HCT116 (cell line): ENCODE data around the gene FCER2. TPM values are rescaled to one million over a fixed set of nuclear protein-coding genes. Genes with fewer than 3 reads are reported as not detected.

Source experiments
- ATAC-seq: fragments of 200-7000 bp; cut with Tn5 transposase; 2 replicates; pipeline ENCODE4 v1.9.1; 2020; ENCODE audit warnings: mild to moderate bottlenecking, moderate library complexity
- BruUV-seq: library from RNA; stranded (reverse); fragments of 400-500 nt; replicated peaks from 2 replicates; lab custom pipeline; 2021; lab: Mats Ljungman, UMichigan
- CTCF ChIA-PET: fragments of 300-600 bp; sonication (Branson Sonifier 250); formaldehyde crosslinking; loops from one replicate; lab custom pipeline; 2021; ENCODE audit warnings: antibody characterized with exemption; lab: Charles Lee
- POLR2A ChIA-PET: fragments of 300-600, 350-600 bp; sonication (Branson Sonifier 250); formaldehyde crosslinking; loops from one replicate; lab custom pipeline; 2021; ENCODE audit warnings: antibody characterized with exemption; lab: Charles Lee
- RAD21 ChIA-PET, 2 experiments: fragments of 300-600 bp; sonication (Branson Sonifier 250); formaldehyde crosslinking; loops; one replicate each; lab custom pipeline; 2023; ENCODE audit warnings: low total read pairs in 2 of 2; ENCODE audit not compliant: uncharacterized antibody in 2 of 2, unreplicated experiment in 2 of 2, low non-redundant PET in 1 of 2; lab: Charles Lee
- DNase-seq: peaks from one replicate; pipeline ENCODE4 v3.0.0-alpha.2; 2010; ENCODE audit warnings: low read depth, low spot score
- H2AFZ ChIP-seq: fragments of 200-600 bp; shearing (Covaris generic), sonication (generic); 2 replicates; pipeline ENCODE4 v1.6.1; 2017; ENCODE audit warnings: low read depth, mixed run types, mixed read lengths, antibody characterized with exemption, low read length; ENCODE audit not compliant: poor library complexity, severe bottlenecking
- H3K27ac ChIP-seq: 2 replicates; pipeline ENCODE4 v1.5.1; 2012; ENCODE audit warnings: low read depth, low read length
- H3K27me3 ChIP-seq: fragments of 200-600 bp; sonication (generic); 2 replicates; pipeline ENCODE4 v1.6.1; 2016; ENCODE audit warnings: mixed run types, low read length, mixed read lengths; ENCODE audit not compliant: insufficient read depth
- H3K36me3 ChIP-seq, 2 experiments: fragments of 200-500 bp in 1 of 2; fragments of 200-600 bp in 1 of 2; sonication (Bioruptor generic) in 1 of 2; sonication (generic) in 1 of 2; 2 replicates each; pipeline versions ENCODE4 v1.5.1 to v1.6.1; 2014 to 2016; ENCODE audit warnings: low read length in 2 of 2, inconsistent platforms in 1 of 2, mixed read lengths in 1 of 2, mixed run types in 1 of 2; ENCODE audit not compliant: insufficient read depth in 2 of 2, control insufficient read depth in 1 of 2
- H3K4me1 ChIP-seq, 2 experiments: fragments of 200-600 bp in 1 of 2; sonication (generic) in 1 of 2; 2 replicates each; pipeline versions ENCODE4 v1.5.1 to v1.6.1; 2012 to 2017; ENCODE audit warnings: low read length in 2 of 2, inconsistent platforms in 1 of 2, mild to moderate bottlenecking in 1 of 2, mixed read lengths in 1 of 2, mixed run types in 1 of 2, moderate library complexity in 1 of 2; ENCODE audit not compliant: insufficient read depth in 2 of 2, control insufficient read depth in 1 of 2
- H3K4me2 ChIP-seq: fragments of 200-600 bp; sonication (generic); 2 replicates; pipeline ENCODE4 v1.6.1; 2017; ENCODE audit warnings: mixed run types, low read length, mixed read lengths
- H3K4me3 ChIP-seq, 2 experiments: fragments of 200-600 bp in 1 of 2; sonication (generic) in 1 of 2; replicated peaks in 1 of 2; 2 replicates each; pipeline ENCODE4 v1.5.1; 2011 to 2016; ENCODE audit warnings: low read length in 2 of 2, control low read depth in 1 of 2, low read depth in 1 of 2, mild to moderate bottlenecking in 1 of 2, mixed read lengths in 1 of 2, mixed run types in 1 of 2
- H3K79me2 ChIP-seq: fragments of 200-600 bp; sonication (generic); 2 replicates; pipeline ENCODE4 v1.6.1; 2017; ENCODE audit warnings: mild to moderate bottlenecking, mixed run types, low read length, moderate library complexity, mixed read lengths; ENCODE audit not compliant: insufficient read depth
- H3K9ac ChIP-seq: fragments of 200-600 bp; sonication (generic); 2 replicates; pipeline ENCODE4 v1.6.1; 2016; ENCODE audit warnings: low read length, mixed read lengths
- H3K9me2 ChIP-seq: fragments of 200-600 bp; sonication (generic), shearing (Covaris generic); 2 replicates; pipeline ENCODE4 v1.6.1; 2017; ENCODE audit warnings: mixed run types, mild to moderate bottlenecking, moderate library complexity; ENCODE audit not compliant: insufficient read depth
- H3K9me3 ChIP-seq, 2 experiments: fragments of 200-500 bp in 1 of 2; fragments of 200-600 bp in 1 of 2; sonication (Bioruptor generic) in 1 of 2; sonication (generic) in 1 of 2; 2 replicates each; pipeline ENCODE4 v1.6.1; 2014 to 2017; ENCODE audit warnings: low read length in 2 of 2, mixed read lengths in 2 of 2, inconsistent platforms in 1 of 2, low read depth in 1 of 2, mild to moderate bottlenecking in 1 of 2, mixed run types in 1 of 2, moderate library complexity in 1 of 2; ENCODE audit not compliant: control insufficient read depth in 1 of 2, insufficient read depth in 1 of 2
- H4K20me1 ChIP-seq: fragments of 200-600 bp; sonication (generic), shearing (Covaris generic); 2 replicates; pipeline ENCODE4 v1.6.1; 2017; ENCODE audit warnings: mixed run types, mild to moderate bottlenecking, moderate library complexity; ENCODE audit not compliant: insufficient read depth
- EZH2 ChIP-seq: fragments of 200-600 bp; sonication (generic); IDR thresholded peaks from 2 replicates; pipeline ENCODE4 v1.6.1; 2017; ENCODE audit warnings: antibody characterized with exemption, mixed run types
- ZNF274 ChIP-seq: fragments of 200-500 bp; sonication (Bioruptor generic); IDR thresholded peaks from 2 replicates; pipeline ENCODE4 v1.6.1; 2014; ENCODE audit warnings: mild to moderate bottlenecking, low read depth, low read length, inconsistent platforms
- intact Hi-C: fragments of 100-400 bp; cut with micrococcal nuclease; formaldehyde crosslinking; loops from 2 replicates; pipeline ENCODE4 v1.10.0; 2022
- total RNA-seq: library from RNA; stranded (reverse); gene quantifications from one replicate; pipeline ENCODE4 v1.2.1, GENCODE V29; 2021; ENCODE audit not compliant: unreplicated experiment

The FCER2 gene
- total RNA-seq, 1 experiment from 2014 or later = 0.20 TPM

DNA sequence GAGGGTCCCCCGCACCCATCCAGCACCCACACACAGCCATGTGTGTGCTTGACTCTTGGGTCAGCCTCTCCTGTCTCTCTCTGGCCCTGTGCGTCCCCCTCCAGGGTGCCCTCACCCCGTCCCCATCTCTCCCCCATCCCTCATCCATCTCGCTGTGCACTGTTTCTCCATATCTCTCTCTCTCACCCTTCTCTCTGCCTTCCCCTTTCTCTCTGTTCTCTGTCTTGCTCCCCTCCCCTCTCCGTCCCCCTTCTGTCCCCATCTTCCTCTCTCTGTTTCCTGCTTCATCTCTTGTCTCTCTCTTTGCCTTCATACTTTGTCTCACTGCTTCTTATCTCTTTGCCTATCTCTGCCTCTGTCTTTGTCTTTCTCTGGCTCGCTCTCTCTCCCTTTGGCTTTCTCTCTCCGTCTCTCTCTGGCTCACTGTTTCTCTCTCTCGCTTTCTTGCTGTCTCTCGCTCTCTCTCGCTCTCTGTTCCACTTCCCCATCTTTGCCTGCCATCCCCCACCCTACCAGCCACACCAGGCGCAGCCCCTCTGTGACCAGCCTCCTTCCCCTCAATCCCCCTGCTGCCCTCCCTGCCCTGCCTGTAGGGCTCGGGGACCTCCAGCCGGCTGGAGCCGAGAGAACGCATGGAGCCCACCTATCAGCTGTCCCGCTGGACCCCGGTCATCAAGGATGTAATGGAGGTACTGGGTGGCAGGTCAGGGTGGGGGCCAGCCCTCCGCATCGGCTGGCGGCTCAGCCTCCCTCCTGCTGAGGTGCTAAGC lies 56.1 kb downstream of the FCER2 start:
- TF ChIP-seq EZH2 = no peak
- TF ChIP-seq, all 23 proteins: peak for 0
- no peak for DNase-seq
- H3K79me2 ChIP-seq = no peaks in the 10 kb centered on the region
- H3K9ac ChIP-seq = no peak overlapping the region
- RAD21 ChIA-PET = no interaction called here
- H3K27ac ChIP-seq = no peak overlapping the region
- no peaks in the 10 kb centered on the region for H3K9me3 ChIP-seq
- CTCF ChIA-PET = no interaction called here
- no peaks in the 10 kb centered on the region for H3K27me3 ChIP-seq
- POLR2A ChIA-PET = no interaction called here
- BruUV-seq = no TSS peak
- no peak overlapping the region for H3K4me2 ChIP-seq
- no peak for ATAC-seq
- no peak overlapping the region for H3K4me3 ChIP-seq
- H2AFZ ChIP-seq = no peak overlapping the region
- peaks cover 0 to 13% of the 10 kb centered on the region in 2 experiments; a peak in 2 of 4 replicates for H3K4me1 ChIP-seq
- intact Hi-C loops = no loop called here
- no peaks in the 10 kb centered on the region for H4K20me1 ChIP-seq
- H3K36me3 ChIP-seq = peaks cover 0 to 11% of the 10 kb centered on the region in 2 experiments; a peak in 1 of 4 replicates
- H3K9me2 ChIP-seq = no peaks in the 10 kb centered on the region

DNA sequence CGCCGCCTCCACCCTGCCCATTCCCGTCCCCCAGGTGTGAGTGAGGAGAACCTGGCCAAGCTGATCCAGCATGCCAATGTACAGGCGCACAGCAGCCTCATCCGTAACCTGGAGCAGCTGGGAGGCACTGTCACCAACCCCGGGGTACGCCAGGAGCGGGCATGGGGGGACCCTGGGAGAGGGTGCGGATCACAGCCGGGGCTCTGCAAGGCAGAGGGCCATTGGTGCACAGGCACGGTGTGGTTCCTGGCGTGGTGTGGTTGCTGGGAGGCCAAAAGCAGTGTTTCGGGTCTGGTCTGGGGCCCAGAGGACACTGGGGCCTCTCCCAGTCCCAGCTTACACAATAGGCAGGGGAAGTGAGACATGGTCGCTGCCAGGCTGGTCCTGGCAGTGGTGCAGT lies 56.8 kb downstream of the FCER2 start:
- no TSS peak for BruUV-seq
- H2AFZ ChIP-seq = no peak overlapping the region
- no peaks in the 10 kb centered on the region for H3K27me3 ChIP-seq
- no peak overlapping the region for H3K4me3 ChIP-seq
- ChIA-PET RAD21 (interaction anchor here in 1 of 2 experiments (1.6 kb wide), 1 partner anchor 77 kb away, joined by 3 read pairs; no protein-coding TSS in a partner anchor), CTCF (interaction anchor here (1.5 kb wide), 1 partner anchor 36 kb away, joined by 5 read pairs; the partner anchor contains the start of gene TRAPPC5), POLR2A (no interaction called here)
- intact Hi-C loops = no loop called here
- no peaks in the 10 kb centered on the region for H3K9me3 ChIP-seq
- peaks cover 0 to 11% of the 10 kb centered on the region in 2 experiments; a peak in 1 of 4 replicates for H3K36me3 ChIP-seq
- H3K4me1 ChIP-seq = peaks cover 0 to 13% of the 10 kb centered on the region in 2 experiments; a peak in 2 of 4 replicates
- H3K9ac ChIP-seq = no peak overlapping the region
- no peak overlapping the region for H3K4me2 ChIP-seq
- no peaks in the 10 kb centered on the region for H3K9me2 ChIP-seq
- ATAC-seq (no peak), DNase-seq (no peak)
- no peak overlapping the region for H3K27ac ChIP-seq
- H3K79me2 ChIP-seq = no peaks in the 10 kb centered on the region
- no peaks in the 10 kb centered on the region for H4K20me1 ChIP-seq
- no peak for TF ChIP-seq ZNF274
